HEK293 (cell line): ENCODE data around the gene AMIGO1.

Experiments
- TCF7L2 ChIP-seq: IDR thresholded peaks from 2 replicates; pipeline ENCODE4 v1.6.1; 2011; ENCODE audit warnings: low read depth, mild to moderate bottlenecking, inconsistent platforms, low read length, moderate library complexity, borderline replicate concordance
- ZNF112 ChIP-seq: fragments of 450-650 bp; formaldehyde crosslinking; IDR thresholded peaks from 2 replicates; pipeline ENCODE4 v1.5.0; 2017; ENCODE audit warnings: missing biosample characterization, missing genetic modification characterization
- ZNF23 ChIP-seq: fragments of 450-650 bp; formaldehyde crosslinking; IDR thresholded peaks from 2 replicates; pipeline ENCODE4 v1.5.1; 2016; ENCODE audit warnings: missing biosample characterization, missing genetic modification characterization, borderline replicate concordance
- ZNF324 ChIP-seq: fragments of 450-650 bp; formaldehyde crosslinking; IDR thresholded peaks from 2 replicates; pipeline ENCODE4 v1.5.1; 2016; ENCODE audit warnings: missing biosample characterization, missing genetic modification characterization
- ZNF510 ChIP-seq: fragments of 450-650 bp; formaldehyde crosslinking; IDR thresholded peaks from 2 replicates; pipeline ENCODE4 v1.5.1; 2018; ENCODE audit warnings: mild to moderate bottlenecking, missing genetic modification characterization, missing biosample characterization; ENCODE audit not compliant: insufficient replicate concordance
- TF ChIP-seq, protein P1 (sequence below): fragments of 450-650 bp; formaldehyde crosslinking; IDR thresholded peaks from 2 replicates; pipeline ENCODE4 v1.5.1; 2016; ENCODE audit warnings: missing biosample characterization, missing genetic modification characterization
- TF ChIP-seq, protein P2 (sequence below): fragments of 450-650 bp; formaldehyde crosslinking; IDR thresholded peaks from 2 replicates; pipeline ENCODE4 v1.5.1; 2017; ENCODE audit warnings: missing biosample characterization, missing genetic modification characterization

GRCh38 chr1:109539676-109540075 is 30.1 kb upstream of the AMIGO1 start, which contains the start of gene GPR61:
- TF ChIP-seq ZNF112 (tag by site-specific recombination), result no peak
- TF ChIP-seq, protein P1, sequence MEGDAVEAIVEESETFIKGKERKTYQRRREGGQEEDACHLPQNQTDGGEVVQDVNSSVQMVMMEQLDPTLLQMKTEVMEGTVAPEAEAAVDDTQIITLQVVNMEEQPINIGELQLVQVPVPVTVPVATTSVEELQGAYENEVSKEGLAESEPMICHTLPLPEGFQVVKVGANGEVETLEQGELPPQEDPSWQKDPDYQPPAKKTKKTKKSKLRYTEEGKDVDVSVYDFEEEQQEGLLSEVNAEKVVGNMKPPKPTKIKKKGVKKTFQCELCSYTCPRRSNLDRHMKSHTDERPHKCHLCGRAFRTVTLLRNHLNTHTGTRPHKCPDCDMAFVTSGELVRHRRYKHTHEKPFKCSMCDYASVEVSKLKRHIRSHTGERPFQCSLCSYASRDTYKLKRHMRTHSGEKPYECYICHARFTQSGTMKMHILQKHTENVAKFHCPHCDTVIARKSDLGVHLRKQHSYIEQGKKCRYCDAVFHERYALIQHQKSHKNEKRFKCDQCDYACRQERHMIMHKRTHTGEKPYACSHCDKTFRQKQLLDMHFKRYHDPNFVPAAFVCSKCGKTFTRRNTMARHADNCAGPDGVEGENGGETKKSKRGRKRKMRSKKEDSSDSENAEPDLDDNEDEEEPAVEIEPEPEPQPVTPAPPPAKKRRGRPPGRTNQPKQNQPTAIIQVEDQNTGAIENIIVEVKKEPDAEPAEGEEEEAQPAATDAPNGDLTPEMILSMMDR (tag by site-specific recombination), result no peak
- no peak for TF ChIP-seq ZNF510 (tag by site-specific recombination)
- no peak for TF ChIP-seq TCF7L2
- TF ChIP-seq, protein P2, sequence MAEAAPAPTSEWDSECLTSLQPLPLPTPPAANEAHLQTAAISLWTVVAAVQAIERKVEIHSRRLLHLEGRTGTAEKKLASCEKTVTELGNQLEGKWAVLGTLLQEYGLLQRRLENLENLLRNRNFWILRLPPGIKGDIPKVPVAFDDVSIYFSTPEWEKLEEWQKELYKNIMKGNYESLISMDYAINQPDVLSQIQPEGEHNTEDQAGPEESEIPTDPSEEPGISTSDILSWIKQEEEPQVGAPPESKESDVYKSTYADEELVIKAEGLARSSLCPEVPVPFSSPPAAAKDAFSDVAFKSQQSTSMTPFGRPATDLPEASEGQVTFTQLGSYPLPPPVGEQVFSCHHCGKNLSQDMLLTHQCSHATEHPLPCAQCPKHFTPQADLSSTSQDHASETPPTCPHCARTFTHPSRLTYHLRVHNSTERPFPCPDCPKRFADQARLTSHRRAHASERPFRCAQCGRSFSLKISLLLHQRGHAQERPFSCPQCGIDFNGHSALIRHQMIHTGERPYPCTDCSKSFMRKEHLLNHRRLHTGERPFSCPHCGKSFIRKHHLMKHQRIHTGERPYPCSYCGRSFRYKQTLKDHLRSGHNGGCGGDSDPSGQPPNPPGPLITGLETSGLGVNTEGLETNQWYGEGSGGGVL (tag by site-specific recombination), result no peak
- no peak for TF ChIP-seq ZNF324
- no peak for TF ChIP-seq ZNF23 (tag by site-specific recombination)
